ENCODE results near the gene MAB21L4.
"Not testable (repeated sequence)": the region's sequence is repeated elsewhere in the genome, so short reads cannot be mapped to it uniquely, and the experiment has no call there.

The MAB21L4 gene

GRCh38 chr2:240857039-240858008, 38.6 kb downstream of the MAB21L4 start:
- no peak for DNase-seq

- DNase-seq: no peak
These were observed 39.6 kb downstream of the MAB21L4 start for GRCh38 chr2:240856151-240856980.

GRCh38 chr2:240855670-240856069, 40.3 kb downstream of the MAB21L4 start:
- no peak for DNase-seq

GRCh38 chr2:240852671-240853314, 43.2 kb downstream of the MAB21L4 start:
- DNase-seq: no peak

- peak; percentile 62 to 80 for DNase-seq
These were observed 44.6 kb downstream of the MAB21L4 start for GRCh38 chr2:240851078-240851991.

GRCh38 chr2:240850756-240851077, 45.2 kb downstream of the MAB21L4 start:
- DNase-seq: no peak

- DNase-seq: no peak
These were observed 45.9 kb downstream of the MAB21L4 start for GRCh38 chr2:240850026-240850425.

- no peak for DNase-seq
These were observed 46.9 kb downstream of the MAB21L4 start for GRCh38 chr2:240848900-240849680.

GRCh38 chr2:240847817-240848216, 48.1 kb downstream of the MAB21L4 start:
- no peak for DNase-seq

- DNase-seq: no peak
These were observed 48.9 kb downstream of the MAB21L4 start for GRCh38 chr2:240846873-240847595.

GRCh38 chr2:240846309-240846708, 49.6 kb downstream of the MAB21L4 start:
- not testable (repeated sequence) for DNase-seq

GRCh38 chr2:240840435-240841060, 55.4 kb downstream of the MAB21L4 start:
- peak; percentile 55 to 70 for DNase-seq

- no peak for DNase-seq
These were observed 56.5 kb downstream of the MAB21L4 start for GRCh38 chr2:240839152-240840143.

GRCh38 chr2:240837621-240838020, 58.3 kb downstream of the MAB21L4 start:
- no peak for DNase-seq

- peak; percentile 35 to 48 for DNase-seq
These were observed 59.0 kb downstream of the MAB21L4 start for GRCh38 chr2:240836781-240837467.

Data from hippocampal formation (tissue), 2 donors.